WTC11 (cell line): ENCODE data around the gene SMIM44. TPM values are rescaled to one million over a fixed set of nuclear protein-coding genes. Genes with fewer than 3 reads are reported as not detected.

ENCODE experiments used
- ATAC-seq: fragments of 200-7000 bp; cut with Tn5 transposase; 2 replicates; pipeline ENCODE4 v1.10.0; 2021; ENCODE audit warnings: mild to moderate bottlenecking, moderate library complexity
- CTCF ChIA-PET: fragments of 300-600 bp; sonication (Branson Sonifier 250); formaldehyde crosslinking; loops from one replicate; lab custom pipeline; 2021; ENCODE audit warnings: antibody characterized with exemption; lab: Charles Lee
- POLR2A ChIA-PET: fragments of 350-600 bp; sonication (Branson Sonifier 250); formaldehyde crosslinking; loops from one replicate; lab custom pipeline; 2021; ENCODE audit warnings: antibody characterized with exemption; lab: Charles Lee
- DNase-seq: peaks from one replicate; pipeline ENCODE4 v3.0.0; 2021; ENCODE audit warnings: low spot score
- H3K27ac Mint-ChIP-seq: 2 replicates; pipeline ENCODE4 v1.8.0; 2021; ENCODE audit warnings: mixed read lengths
- H3K27me3 Mint-ChIP-seq: 2 replicates; pipeline ENCODE4 v1.8.0; 2021; ENCODE audit warnings: low read depth, mild to moderate bottlenecking, moderate library complexity, mixed read lengths
- H3K36me3 Mint-ChIP-seq: 2 replicates; pipeline ENCODE4 v1.8.0; 2021; ENCODE audit warnings: mixed read lengths
- H3K4me1 Mint-ChIP-seq: 2 replicates; pipeline ENCODE4 v1.8.0; 2022; ENCODE audit warnings: mixed read lengths
- H3K4me3 Mint-ChIP-seq: 2 replicates; pipeline ENCODE4 v1.8.0; 2021; ENCODE audit warnings: mild to moderate bottlenecking, moderate library complexity, mixed read lengths
- H3K9me3 Mint-ChIP-seq: 2 replicates; pipeline ENCODE4 v1.8.0; 2021; ENCODE audit warnings: mixed read lengths
- ATF6 ChIP-seq: sonication (generic); formaldehyde crosslinking; IDR thresholded peaks from 2 replicates; pipeline ENCODE4 v1.8.1; 2023; ENCODE audit warnings: mild to moderate bottlenecking, missing genetic modification reagents
- CBFB ChIP-seq: sonication (generic); formaldehyde crosslinking; IDR thresholded peaks from 2 replicates; pipeline ENCODE4 v1.8.1; 2022; ENCODE audit warnings: mild to moderate bottlenecking, low read depth, missing genetic modification reagents
- CREB1 ChIP-seq: sonication (generic); formaldehyde crosslinking; IDR thresholded peaks from 2 replicates; pipeline ENCODE4 v1.8.0; 2023; ENCODE audit warnings: mild to moderate bottlenecking, missing genetic modification reagents
- E2F4 ChIP-seq: sonication (generic); formaldehyde crosslinking; IDR thresholded peaks from 2 replicates; pipeline ENCODE4 v1.8.1; 2022; ENCODE audit warnings: low read depth, mild to moderate bottlenecking, moderate library complexity, missing genetic modification reagents, borderline replicate concordance
- GRHL2 ChIP-seq: fragments of 250-450 bp; sonication (Bioruptor Pico); IDR thresholded peaks from 2 replicates; pipeline ENCODE4 v1.8.0; 2022; ENCODE audit warnings: mild to moderate bottlenecking, moderate library complexity; ENCODE audit not compliant: insufficient replicate concordance, severe bottlenecking
- IRF2 ChIP-seq: sonication (generic); formaldehyde crosslinking; IDR thresholded peaks from 2 replicates; pipeline ENCODE4 v1.8.0; 2022; ENCODE audit warnings: low read depth, missing genetic modification reagents, borderline replicate concordance
- MYBL2 ChIP-seq: sonication (generic); formaldehyde crosslinking; IDR thresholded peaks from 2 replicates; pipeline ENCODE4 v1.8.1; 2023; ENCODE audit warnings: mild to moderate bottlenecking, moderate library complexity, missing genetic modification reagents
- NR1H2 ChIP-seq: sonication (generic); formaldehyde crosslinking; IDR thresholded peaks from 2 replicates; pipeline ENCODE4 v1.9.0; 2021; ENCODE audit warnings: mild to moderate bottlenecking, moderate library complexity, missing genetic modification reagents
- NR2C2 ChIP-seq: sonication (generic); formaldehyde crosslinking; IDR thresholded peaks from 2 replicates; pipeline ENCODE4 v1.8.0; 2022; ENCODE audit warnings: mild to moderate bottlenecking, missing genetic modification reagents
- SMAD4 ChIP-seq: sonication (generic); formaldehyde crosslinking; IDR thresholded peaks from 2 replicates; pipeline ENCODE4 v1.8.0; 2022; ENCODE audit warnings: mild to moderate bottlenecking, missing genetic modification reagents
- SOX15 ChIP-seq: fragments of 250-450 bp; sonication (Bioruptor Pico); IDR thresholded peaks from 2 replicates; pipeline ENCODE4 v1.9.0; 2021; ENCODE audit warnings: mild to moderate bottlenecking
- ZMAT4 ChIP-seq: fragments of 250-450 bp; sonication (Bioruptor Pico); IDR thresholded peaks from 2 replicates; pipeline ENCODE4 v1.9.0; 2021; ENCODE audit warnings: mild to moderate bottlenecking
- ZNF121 ChIP-seq: sonication (generic); formaldehyde crosslinking; IDR thresholded peaks from 2 replicates; pipeline ENCODE4 v1.8.0; 2023; ENCODE audit warnings: missing genetic modification reagents
- ZNF232 ChIP-seq: sonication (generic); formaldehyde crosslinking; IDR thresholded peaks from 2 replicates; pipeline ENCODE4 v1.8.0; 2022; ENCODE audit warnings: mild to moderate bottlenecking, missing genetic modification reagents
- ZNF263 ChIP-seq: sonication (generic); formaldehyde crosslinking; IDR thresholded peaks from 2 replicates; pipeline ENCODE4 v1.8.1; 2022; ENCODE audit warnings: low read depth, mild to moderate bottlenecking, moderate library complexity, missing genetic modification reagents
- total RNA-seq: library from RNA; stranded (reverse); gene quantifications from 3 replicates; pipeline ENCODE4 v1.2.3, GENCODE V29; 2021
- TF ChIP-seq, protein P1 (sequence below): sonication (generic); formaldehyde crosslinking; IDR thresholded peaks from 2 replicates; pipeline ENCODE4 v1.8.1; 2023; ENCODE audit warnings: mild to moderate bottlenecking, missing genetic modification reagents, moderate library complexity
- TF ChIP-seq, protein P2 (sequence below): sonication (generic); formaldehyde crosslinking; conservative IDR thresholded peaks from 2 replicates; pipeline ENCODE4 v1.8.1; 2022; ENCODE audit warnings: mild to moderate bottlenecking, missing genetic modification reagents
- TF ChIP-seq, protein P3 (sequence below): sonication (generic); formaldehyde crosslinking; IDR thresholded peaks from 2 replicates; pipeline ENCODE4 v1.8.0; 2023; ENCODE audit warnings: mild to moderate bottlenecking, missing genetic modification reagents
- TF ChIP-seq, protein P4 (sequence below): fragments of 250-450 bp; sonication (Bioruptor Pico); conservative IDR thresholded peaks from 2 replicates; pipeline ENCODE4 v1.9.0; 2021; ENCODE audit warnings: mild to moderate bottlenecking

Gene SMIM44
- total RNA-seq, 1 experiment from 2014 or later: not detected

GRCh38 chr19:3462991-3463713 lies 20.1 kb downstream of the SMIM44 start:
- CTCF ChIA-PET: interaction anchor here (0.8 to 2.5 kb wide), 7 partner anchors 17 to 178 kb away, joined by 3 to 21 read pairs (median 4); no protein-coding TSS in a partner anchor
- ATAC-seq (peak; percentile 17), DNase-seq (no peak)
- peak overlapping the region; percentile 54 for H3K4me3 Mint-ChIP-seq
- H3K27ac Mint-ChIP-seq: no peak overlapping the region
- peaks cover 17% of the 10 kb centered on the region for H3K4me1 Mint-ChIP-seq
- H3K36me3 Mint-ChIP-seq: peaks cover 2% of the 10 kb centered on the region
- POLR2A ChIA-PET: no interaction called here
- peaks cover 78% of the 10 kb centered on the region for H3K27me3 Mint-ChIP-seq
- no peak for TF ChIP-seq SOX15 (CRISPR knock-in tag)
- H3K9me3 Mint-ChIP-seq: peaks cover 3% of the 10 kb centered on the region

GRCh38 chr19:3459965-3460582 lies 23.2 kb downstream of the SMIM44 start:
- no peaks in the 10 kb centered on the region for H3K36me3 Mint-ChIP-seq
- peaks cover 15% of the 10 kb centered on the region for H3K4me1 Mint-ChIP-seq
- ATAC-seq (no peak), DNase-seq (no peak)
- ChIA-PET POLR2A (no interaction called here), CTCF (interaction anchor here (1.6 kb wide), 1 partner anchor 16 kb away, joined by 4 read pairs; no protein-coding TSS in a partner anchor)
- peaks cover 57% of the 10 kb centered on the region for H3K27me3 Mint-ChIP-seq
- H3K27ac Mint-ChIP-seq: no peak overlapping the region
- TF ChIP-seq ZNF263 (CRISPR knock-in tag): no peak
- TF ChIP-seq E2F4 (CRISPR knock-in tag): no peak
- TF ChIP-seq CREB1 (CRISPR knock-in tag): no peak
- no peak for TF ChIP-seq ZMAT4 (CRISPR knock-in tag)
- TF ChIP-seq MYBL2: no peak
- TF ChIP-seq ZNF121 (CRISPR knock-in tag): no peak
- no peak for TF ChIP-seq SMAD4 (CRISPR knock-in tag)
- no peak for TF ChIP-seq NR2C2 (CRISPR knock-in tag)
- TF ChIP-seq, protein P1, sequence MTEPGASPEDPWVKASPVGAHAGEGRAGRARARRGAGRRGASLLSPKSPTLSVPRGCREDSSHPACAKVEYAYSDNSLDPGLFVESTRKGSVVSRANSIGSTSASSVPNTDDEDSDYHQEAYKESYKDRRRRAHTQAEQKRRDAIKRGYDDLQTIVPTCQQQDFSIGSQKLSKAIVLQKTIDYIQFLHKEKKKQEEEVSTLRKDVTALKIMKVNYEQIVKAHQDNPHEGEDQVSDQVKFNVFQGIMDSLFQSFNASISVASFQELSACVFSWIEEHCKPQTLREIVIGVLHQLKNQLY (CRISPR knock-in tag): no peak
- TF ChIP-seq IRF2 (CRISPR knock-in tag): no peak
- TF ChIP-seq, protein P2, sequence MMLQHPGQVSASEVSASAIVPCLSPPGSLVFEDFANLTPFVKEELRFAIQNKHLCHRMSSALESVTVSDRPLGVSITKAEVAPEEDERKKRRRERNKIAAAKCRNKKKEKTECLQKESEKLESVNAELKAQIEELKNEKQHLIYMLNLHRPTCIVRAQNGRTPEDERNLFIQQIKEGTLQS (CRISPR knock-in tag): no peak
- no peak for TF ChIP-seq ZNF232 (CRISPR knock-in tag)
- TF ChIP-seq CBFB (CRISPR knock-in tag): no peak
- TF ChIP-seq GRHL2: no peak
- no peak for TF ChIP-seq NR1H2
- TF ChIP-seq ATF6 (CRISPR knock-in tag): no peak
- TF ChIP-seq, protein P3, sequence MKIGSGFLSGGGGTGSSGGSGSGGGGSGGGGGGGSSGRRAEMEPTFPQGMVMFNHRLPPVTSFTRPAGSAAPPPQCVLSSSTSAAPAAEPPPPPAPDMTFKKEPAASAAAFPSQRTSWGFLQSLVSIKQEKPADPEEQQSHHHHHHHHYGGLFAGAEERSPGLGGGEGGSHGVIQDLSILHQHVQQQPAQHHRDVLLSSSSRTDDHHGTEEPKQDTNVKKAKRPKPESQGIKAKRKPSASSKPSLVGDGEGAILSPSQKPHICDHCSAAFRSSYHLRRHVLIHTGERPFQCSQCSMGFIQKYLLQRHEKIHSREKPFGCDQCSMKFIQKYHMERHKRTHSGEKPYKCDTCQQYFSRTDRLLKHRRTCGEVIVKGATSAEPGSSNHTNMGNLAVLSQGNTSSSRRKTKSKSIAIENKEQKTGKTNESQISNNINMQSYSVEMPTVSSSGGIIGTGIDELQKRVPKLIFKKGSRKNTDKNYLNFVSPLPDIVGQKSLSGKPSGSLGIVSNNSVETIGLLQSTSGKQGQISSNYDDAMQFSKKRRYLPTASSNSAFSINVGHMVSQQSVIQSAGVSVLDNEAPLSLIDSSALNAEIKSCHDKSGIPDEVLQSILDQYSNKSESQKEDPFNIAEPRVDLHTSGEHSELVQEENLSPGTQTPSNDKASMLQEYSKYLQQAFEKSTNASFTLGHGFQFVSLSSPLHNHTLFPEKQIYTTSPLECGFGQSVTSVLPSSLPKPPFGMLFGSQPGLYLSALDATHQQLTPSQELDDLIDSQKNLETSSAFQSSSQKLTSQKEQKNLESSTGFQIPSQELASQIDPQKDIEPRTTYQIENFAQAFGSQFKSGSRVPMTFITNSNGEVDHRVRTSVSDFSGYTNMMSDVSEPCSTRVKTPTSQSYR (CRISPR knock-in tag): no peak
- TF ChIP-seq, protein P4, sequence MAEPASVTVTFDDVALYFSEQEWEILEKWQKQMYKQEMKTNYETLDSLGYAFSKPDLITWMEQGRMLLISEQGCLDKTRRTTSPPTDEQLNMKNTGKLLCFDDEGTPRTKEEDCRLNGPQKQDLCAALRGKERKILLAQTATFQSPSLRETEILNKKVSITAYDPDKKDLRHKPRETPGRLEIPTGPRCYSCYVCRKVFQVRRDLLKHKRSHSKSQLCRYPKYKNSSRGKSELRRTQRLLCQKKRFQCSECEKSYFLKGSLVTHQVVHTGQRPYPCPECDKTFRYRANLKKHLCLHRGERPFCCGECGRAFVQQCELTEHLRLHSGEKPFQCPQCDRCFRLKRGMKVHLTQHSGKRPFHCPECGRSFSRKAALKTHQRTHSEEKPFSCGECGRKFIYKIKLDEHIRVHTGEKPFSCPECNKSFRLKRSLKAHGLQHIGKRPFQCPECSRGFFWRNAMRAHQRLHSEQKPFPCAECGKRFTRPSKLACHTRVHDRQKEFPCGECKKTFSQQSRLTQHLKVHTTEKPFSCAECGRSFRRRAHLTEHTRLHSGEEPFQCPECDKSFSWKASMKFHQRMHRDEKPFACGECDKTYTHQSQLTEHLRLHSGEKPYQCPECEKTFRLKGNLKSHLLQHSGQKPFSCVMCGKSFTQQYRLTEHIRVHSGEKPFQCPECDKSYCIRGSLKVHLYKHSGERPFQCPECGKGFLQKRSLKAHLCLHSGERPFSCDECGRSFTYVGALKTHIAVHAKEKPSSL (CRISPR knock-in tag): no peak
- H3K4me3 Mint-ChIP-seq: no peak overlapping the region
- no peaks in the 10 kb centered on the region for H3K9me3 Mint-ChIP-seq
